Endodermal cell (in vitro differentiated cells): ENCODE measurements around the gene MEIOC. TPM values are rescaled to one million over a fixed set of nuclear protein-coding genes. Genes with fewer than 3 reads are reported as not detected.

Experiments used
- DNase-seq: peaks from one replicate; pipeline ENCODE4 v3.0.0-alpha.2; 2017
- H3K27ac ChIP-seq: 2 replicates; pipeline ENCODE4 v1.5.1; 2013; ENCODE audit warnings: mild to moderate bottlenecking, low read depth, low read length, moderate library complexity
- H3K27me3 ChIP-seq: 2 replicates; pipeline ENCODE4 v1.6.1; 2013; ENCODE audit warnings: mild to moderate bottlenecking, low read length, moderate library complexity; ENCODE audit not compliant: insufficient read depth, control insufficient read depth, poor library complexity, severe bottlenecking
- H3K36me3 ChIP-seq: 2 replicates; pipeline ENCODE4 v1.7.0; 2013; ENCODE audit warnings: mild to moderate bottlenecking, low read length, moderate library complexity; ENCODE audit not compliant: control insufficient read depth, insufficient read depth
- H3K4me1 ChIP-seq: one replicate; pipeline ENCODE4 v1.7.0; 2013; ENCODE audit warnings: low read length; ENCODE audit not compliant: control insufficient read depth, insufficient read depth
- H3K4me3 ChIP-seq: 2 replicates; pipeline ENCODE4 v1.5.1; 2013; ENCODE audit warnings: mild to moderate bottlenecking, low read length, moderate library complexity
- H3K9ac ChIP-seq: 2 replicates; pipeline ENCODE4 v1.6.1; 2013; ENCODE audit warnings: mild to moderate bottlenecking, low read length, moderate library complexity; ENCODE audit not compliant: poor library complexity, severe bottlenecking; ENCODE audit errors: extremely low read depth
- H3K9me3 ChIP-seq: 2 replicates; pipeline ENCODE4 v1.6.1; 2013; ENCODE audit warnings: mild to moderate bottlenecking, low read length, moderate library complexity; ENCODE audit not compliant: control insufficient read depth
- H3K27ac Mint-ChIP-seq: 2 replicates; pipeline ENCODE4 v1.8.0; 2020; ENCODE audit warnings: mixed read lengths
- H3K27me3 Mint-ChIP-seq: 2 replicates; pipeline ENCODE4 v1.8.0; 2021; ENCODE audit warnings: mild to moderate bottlenecking, mixed read lengths; ENCODE audit not compliant: insufficient read depth
- H3K36me3 Mint-ChIP-seq: 2 replicates; pipeline ENCODE4 v1.8.0; 2020; ENCODE audit warnings: low read depth, mixed read lengths
- H3K4me1 Mint-ChIP-seq: 2 replicates; pipeline ENCODE4 v1.8.0; 2020; ENCODE audit warnings: mixed read lengths
- H3K4me3 Mint-ChIP-seq: 2 replicates; pipeline ENCODE4 v1.8.0; 2020; ENCODE audit warnings: mild to moderate bottlenecking, moderate library complexity, mixed read lengths
- H3K9me3 Mint-ChIP-seq: 2 replicates; pipeline ENCODE4 v1.8.0; 2020; ENCODE audit warnings: mild to moderate bottlenecking, mixed read lengths
- CTCF ChIP-seq: fragments of 200-600 bp; sonication (generic); conservative IDR thresholded peaks from 2 replicates; pipeline ENCODE4 v1.5.0; 2021; ENCODE audit warnings: antibody characterized with exemption, mild to moderate bottlenecking
- WGBS, 2 experiments: methylation state at CpG; one replicate each; pipeline versions ENCODE4 v1.1.5 to v1.1.7; 2013; ENCODE audit warnings: missing lambda C conversion rate in 2 of 2, mixed read lengths in 1 of 2; ENCODE audit not compliant: insufficient coverage in 1 of 2, insufficient read length in 1 of 2; 5-methylcytosine and 5-hydroxymethylcytosine counted together
- total RNA-seq, 2 donors: library from RNA; stranded (reverse); fragmentation: NEBNext Ultra II Directional in 1 of 2; extraction: Animal tissue kit (Norgen Biotek cat#: 25700) in 1 of 2; gene quantifications; 2 replicates in 1 of 2; 3 replicates in 1 of 2; pipeline ENCODE4 v1.2.1, GENCODE V29; 2021

The MEIOC gene
- total RNA-seq, 2 donors from 2014 or later, result 1.4 to 3.7 TPM

- Histone ChIP-seq H3K4me1 (no peaks in the 10 kb centered on the region), H3K9me3 (no peaks in the 10 kb centered on the region), H3K27me3 (peaks cover 58% of the 10 kb centered on the region), H3K27ac (no peak overlapping the region), H3K4me3 (no peak overlapping the region), H3K36me3 (no peaks in the 10 kb centered on the region), H3K9ac (no peak overlapping the region)
- no peak overlapping the region for H3K4me3 Mint-ChIP-seq
- H3K27ac Mint-ChIP-seq, result no peak overlapping the region
- peaks cover 4% of the 10 kb centered on the region for H3K36me3 Mint-ChIP-seq
- no peaks in the 10 kb centered on the region for H3K4me1 Mint-ChIP-seq
- H3K9me3 Mint-ChIP-seq, result peaks cover 10% of the 10 kb centered on the region
- H3K27me3 Mint-ChIP-seq, result peaks cover 76% of the 10 kb centered on the region
- 83% methylated on average over 1 of the region's 1 CpG; no CpG with 5 or more reads in 1 of the 2 experiments for whole genome bisulfite sequencing, 2 experiments
- DNase-seq, result no peak
- no peak for TF ChIP-seq CTCF
Measured at GRCh38 chr17:44653954-44654353, 2.3 kb upstream of the MEIOC start.

GRCh38 chr17:44661835-44662234 lies 5.6 kb downstream of the MEIOC start:
- H3K9me3 ChIP-seq, result no peaks in the 10 kb centered on the region
- no peak overlapping the region for H3K27ac ChIP-seq
- DNase-seq, result no peak
- WGBS, 2 experiments, result 83% methylated on average over 1 of the region's 2 CpGs; no CpG with 5 or more reads in 1 of the 2 experiments
- no peak overlapping the region for H3K4me3 ChIP-seq
- peaks cover 11% of the 10 kb centered on the region for H3K27me3 ChIP-seq
- peaks cover 15% of the 10 kb centered on the region for H3K27me3 Mint-ChIP-seq
- H3K9me3 Mint-ChIP-seq, result peaks cover 3% of the 10 kb centered on the region
- H3K4me3 Mint-ChIP-seq, result no peak overlapping the region
- no peaks in the 10 kb centered on the region for H3K36me3 Mint-ChIP-seq
- no peaks in the 10 kb centered on the region for H3K36me3 ChIP-seq
- no peaks in the 10 kb centered on the region for H3K4me1 Mint-ChIP-seq
- no peak overlapping the region for H3K9ac ChIP-seq
- H3K27ac Mint-ChIP-seq, result no peak overlapping the region
- no peaks in the 10 kb centered on the region for H3K4me1 ChIP-seq
- TF ChIP-seq CTCF, result no peak

GRCh38 chr17:44663095-44663494 lies 6.8 kb downstream of the MEIOC start:
- Mint-ChIP-seq H3K27ac (no peak overlapping the region), H3K27me3 (peaks cover 2% of the 10 kb centered on the region)
- no peak for DNase-seq

More at GRCh38 chr17:44663095-44663494, 6.8 kb downstream of the MEIOC start:
- Histone ChIP-seq H3K4me3 (no peak overlapping the region), H3K27me3 (no peaks in the 10 kb centered on the region), H3K4me1 (no peaks in the 10 kb centered on the region), H3K36me3 (no peaks in the 10 kb centered on the region), H3K9me3 (no peaks in the 10 kb centered on the region), H3K27ac (no peak overlapping the region), H3K9ac (no peak overlapping the region)
- no peaks in the 10 kb centered on the region for H3K4me1 Mint-ChIP-seq
- no peaks in the 10 kb centered on the region for H3K36me3 Mint-ChIP-seq
- WGBS, 2 experiments, result 75 to 83% methylated on average over 1 of the region's 1 CpG
- no peak for TF ChIP-seq CTCF
- no peaks in the 10 kb centered on the region for H3K9me3 Mint-ChIP-seq
- no peak overlapping the region for H3K4me3 Mint-ChIP-seq
